ENCODE data around the gene RAB7B. TPM values are rescaled to one million over a fixed set of nuclear protein-coding genes. Genes with fewer than 3 reads are reported as not detected.

Gene RAB7B
- total and polyA plus RNA-seq, 4 donors = 0.08 to 0.89 (median 0.20) TPM; not detected in 1

- no peaks in the 10 kb centered on the region for H3K4me1 ChIP-seq (ENCODE audit: control insufficient read depth in 4 of 4, insufficient read depth in 4 of 4, low read length in 3 of 4)
- WGBS = 92% methylated on average over 1 of the region's 1 CpG
- TF ChIP-seq FOXA1 (IDR thresholded peaks at IDR 0.05) = no peak
- TF ChIP-seq ZBTB33 (IDR thresholded peaks at IDR 0.05) = no peak
- TF ChIP-seq HNF4G (IDR thresholded peaks at IDR 0.05) = no peak
- TF ChIP-seq JUND (IDR thresholded peaks at IDR 0.05) = no peak
- no peak for TF ChIP-seq EGR1 (IDR thresholded peaks at IDR 0.05; ENCODE audit: low read depth in 2 of 2)
- no peak for TF ChIP-seq NR2F2 (IDR thresholded peaks at IDR 0.05)
- no peak for TF ChIP-seq REST (IDR thresholded peaks at IDR 0.05)
- TF ChIP-seq ATF3 (IDR thresholded peaks at IDR 0.05) = no peak
- no peak for TF ChIP-seq GABPA (IDR thresholded peaks at IDR 0.05 in 1 of 2, conservative IDR thresholded peaks at IDR 0.05 in 1 of 2)
- no peak for TF ChIP-seq CTCF (IDR thresholded peaks at IDR 0.05; ENCODE audit: low read depth, low read length, missing input control)
- TF ChIP-seq MAX (IDR thresholded peaks at IDR 0.05) = no peak
- no peak for TF ChIP-seq SP1 (IDR thresholded peaks at IDR 0.05)
- no peak for TF ChIP-seq YY1 (IDR thresholded peaks at IDR 0.05)
- TF ChIP-seq RXRA (IDR thresholded peaks at IDR 0.05) = no peak
- no peak overlapping the region for H3K9ac ChIP-seq (ENCODE audit: low read depth in 1 of 2, low read length in 2 of 2)
- H3K27ac ChIP-seq (ENCODE audit: low read depth in 1 of 2, low read length in 2 of 2) = no peak overlapping the region
- H3K36me3 ChIP-seq (ENCODE audit: control insufficient read depth in 4 of 4, insufficient read depth in 3 of 4, low read depth in 1 of 4, low read length in 3 of 4) = no peaks in the 10 kb centered on the region
- no peak overlapping the region for H3K4me3 ChIP-seq (ENCODE audit: low read depth in 1 of 3, low read length in 3 of 3)
- no peaks in the 10 kb centered on the region for H3K9me3 ChIP-seq (ENCODE audit: control insufficient read depth in 4 of 4, low read length in 3 of 4)
- no peak for DNase-seq (ENCODE audit: low spot score)
- peaks cover 0 to 2% (median under 1%) of the 10 kb centered on the region in 4 donors for H3K27me3 ChIP-seq (ENCODE audit: control insufficient read depth in 4 of 4, insufficient read depth in 4 of 4, low read length in 3 of 4)
Observed at GRCh38 chr1:205949753-205950152, 53.4 kb downstream of the RAB7B start.

- no peak overlapping the region for H3K9ac ChIP-seq (ENCODE audit: low read depth in 1 of 2, low read length in 2 of 2)
- no peak overlapping the region for H3K4me3 ChIP-seq (ENCODE audit: low read depth in 1 of 3, low read length in 3 of 3)
- H3K4me1 ChIP-seq (ENCODE audit: control insufficient read depth in 4 of 4, insufficient read depth in 4 of 4, low read length in 3 of 4) = no peaks in the 10 kb centered on the region
- no peaks in the 10 kb centered on the region for H3K36me3 ChIP-seq (ENCODE audit: control insufficient read depth in 4 of 4, insufficient read depth in 3 of 4, low read depth in 1 of 4, low read length in 3 of 4)
- peaks cover 0 to 2% (median 0%) of the 10 kb centered on the region in 4 donors for H3K27me3 ChIP-seq (ENCODE audit: control insufficient read depth in 4 of 4, insufficient read depth in 4 of 4, low read length in 3 of 4)
- no peaks in the 10 kb centered on the region for H3K9me3 ChIP-seq (ENCODE audit: control insufficient read depth in 4 of 4, low read length in 3 of 4)
- DNase-seq (ENCODE audit: low spot score) = no peak
- no peak overlapping the region for H3K27ac ChIP-seq (ENCODE audit: low read depth in 1 of 2, low read length in 2 of 2)
- WGBS = 94% methylated on average over 3 of the region's 3 CpGs
- TF ChIP-seq ZBTB33 (IDR thresholded peaks at IDR 0.05) (no peak), NR2F2 (IDR thresholded peaks at IDR 0.05) (no peak), HNF4A (conservative IDR thresholded peaks at IDR 0.05) (no peak), CTCF (IDR thresholded peaks at IDR 0.05; ENCODE audit: low read depth, low read length, missing input control) (no peak), SP1 (IDR thresholded peaks at IDR 0.05) (no peak), FOXA2 (IDR thresholded peaks at IDR 0.05) (no peak), ATF3 (IDR thresholded peaks at IDR 0.05) (no peak), FOXA1 (IDR thresholded peaks at IDR 0.05) (no peak), MAX (IDR thresholded peaks at IDR 0.05) (no peak), EGR1 (IDR thresholded peaks at IDR 0.05; ENCODE audit: low read depth in 2 of 2) (no peak), RAD21 (IDR thresholded peaks at IDR 0.05) (no peak), TAF1 (conservative IDR thresholded peaks at IDR 0.05) (no peak), HNF4G (IDR thresholded peaks at IDR 0.05) (no peak), GABPA (IDR thresholded peaks at IDR 0.05 in 1 of 2, conservative IDR thresholded peaks at IDR 0.05 in 1 of 2) (no peak)
Observed at GRCh38 chr1:205948886-205949285, 54.3 kb downstream of the RAB7B start.
